Neural progenitor cell (in vitro differentiated cells): ENCODE data around the gene STX1B.

ENCODE experiments used
- EZH2 ChIP-seq: fragments of 200-600 bp; sonication (generic); IDR thresholded peaks from 2 replicates; pipeline ENCODE4 v1.6.1; 2017; ENCODE audit warnings: antibody characterized with exemption, mild to moderate bottlenecking, moderate library complexity
- TF ChIP-seq, protein P1 (sequence below): fragments of 200-600 bp; sonication (generic); IDR thresholded peaks from 2 replicates; pipeline ENCODE4 v1.5.1; 2017; ENCODE audit warnings: antibody characterized with exemption, mild to moderate bottlenecking

DNA sequence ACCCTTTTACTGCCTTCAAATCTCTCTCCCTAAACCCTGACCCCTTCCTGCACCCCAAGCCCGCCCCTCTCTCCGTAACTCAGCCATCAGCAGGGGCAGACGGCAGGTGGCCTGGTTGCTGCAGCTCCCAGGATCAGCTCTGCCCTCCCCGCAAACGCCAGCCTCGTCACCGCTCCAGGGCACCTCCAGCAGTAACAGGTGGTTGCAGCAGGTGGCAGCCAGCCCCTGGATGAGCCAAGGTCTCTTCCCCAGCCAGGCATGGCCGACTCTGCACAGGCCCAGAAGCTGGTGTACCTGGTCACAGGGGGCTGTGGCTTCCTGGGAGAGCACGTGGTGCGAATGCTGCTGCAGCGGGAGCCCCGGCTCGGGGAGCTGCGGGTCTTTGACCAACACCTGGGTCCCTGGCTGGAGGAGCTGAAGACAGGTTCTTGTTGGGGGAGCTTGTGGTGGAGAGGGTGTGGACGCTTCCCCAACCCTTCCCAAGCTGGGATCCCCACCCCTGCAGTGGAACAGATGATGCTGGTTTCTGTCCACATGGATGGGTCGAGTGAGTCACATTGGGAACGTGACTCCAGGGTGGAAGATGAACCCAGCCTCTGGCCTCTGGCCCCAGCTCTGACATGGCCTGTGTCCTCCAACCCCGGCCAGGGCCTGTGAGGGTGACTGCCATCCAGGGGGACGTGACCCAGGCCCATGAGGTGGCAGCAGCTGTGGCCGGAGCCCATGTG is 24.9 kb downstream of the STX1B start:
- TF ChIP-seq, protein P1, sequence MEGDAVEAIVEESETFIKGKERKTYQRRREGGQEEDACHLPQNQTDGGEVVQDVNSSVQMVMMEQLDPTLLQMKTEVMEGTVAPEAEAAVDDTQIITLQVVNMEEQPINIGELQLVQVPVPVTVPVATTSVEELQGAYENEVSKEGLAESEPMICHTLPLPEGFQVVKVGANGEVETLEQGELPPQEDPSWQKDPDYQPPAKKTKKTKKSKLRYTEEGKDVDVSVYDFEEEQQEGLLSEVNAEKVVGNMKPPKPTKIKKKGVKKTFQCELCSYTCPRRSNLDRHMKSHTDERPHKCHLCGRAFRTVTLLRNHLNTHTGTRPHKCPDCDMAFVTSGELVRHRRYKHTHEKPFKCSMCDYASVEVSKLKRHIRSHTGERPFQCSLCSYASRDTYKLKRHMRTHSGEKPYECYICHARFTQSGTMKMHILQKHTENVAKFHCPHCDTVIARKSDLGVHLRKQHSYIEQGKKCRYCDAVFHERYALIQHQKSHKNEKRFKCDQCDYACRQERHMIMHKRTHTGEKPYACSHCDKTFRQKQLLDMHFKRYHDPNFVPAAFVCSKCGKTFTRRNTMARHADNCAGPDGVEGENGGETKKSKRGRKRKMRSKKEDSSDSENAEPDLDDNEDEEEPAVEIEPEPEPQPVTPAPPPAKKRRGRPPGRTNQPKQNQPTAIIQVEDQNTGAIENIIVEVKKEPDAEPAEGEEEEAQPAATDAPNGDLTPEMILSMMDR: no peak
- no peak for TF ChIP-seq EZH2
